HG03108 (cell line): ENCODE data around the gene PIK3CB.
A peak's percentile ranks its signal among the peaks of the same experiment; 100 is the strongest.

Experiments
- ATAC-seq: cut with Tn5 transposase; IDR thresholded peaks from one replicate; pipeline ENCODE4 v1.9.1; 2021; ENCODE audit warnings: moderate library complexity; ENCODE audit not compliant: unreplicated experiment

Gene PIK3CB

GRCh38 chr3:138834596-138835396, at the start of gene PIK3CB:
TSS of gene PIK3CB (minus strand) at chr3:138834928. CDS start at chr3:138759343, 75,585 bp downstream.
- peak; percentile 91 for ATAC-seq

DNA sequence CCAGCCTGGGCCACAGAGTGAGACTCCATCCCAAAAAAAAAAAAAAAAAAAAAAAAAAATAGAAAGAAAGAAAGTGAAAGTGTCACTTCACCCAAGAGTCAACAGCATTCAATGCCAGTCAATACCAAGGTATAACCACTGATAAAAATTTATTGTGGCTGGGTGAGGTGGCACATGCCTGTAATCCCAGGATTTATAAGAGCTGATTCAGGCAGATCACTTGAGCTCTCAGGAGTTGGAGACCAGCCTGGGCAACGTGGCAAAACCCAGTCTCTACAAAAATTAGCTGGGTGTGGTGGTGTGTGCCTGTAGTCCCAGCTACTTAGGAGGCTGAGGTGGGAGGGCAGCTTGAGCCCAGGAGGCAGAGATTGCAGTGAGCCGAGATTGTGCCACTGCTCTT, 46.5 kb upstream of the PIK3CB start:
- ATAC-seq = no peak

DNA sequence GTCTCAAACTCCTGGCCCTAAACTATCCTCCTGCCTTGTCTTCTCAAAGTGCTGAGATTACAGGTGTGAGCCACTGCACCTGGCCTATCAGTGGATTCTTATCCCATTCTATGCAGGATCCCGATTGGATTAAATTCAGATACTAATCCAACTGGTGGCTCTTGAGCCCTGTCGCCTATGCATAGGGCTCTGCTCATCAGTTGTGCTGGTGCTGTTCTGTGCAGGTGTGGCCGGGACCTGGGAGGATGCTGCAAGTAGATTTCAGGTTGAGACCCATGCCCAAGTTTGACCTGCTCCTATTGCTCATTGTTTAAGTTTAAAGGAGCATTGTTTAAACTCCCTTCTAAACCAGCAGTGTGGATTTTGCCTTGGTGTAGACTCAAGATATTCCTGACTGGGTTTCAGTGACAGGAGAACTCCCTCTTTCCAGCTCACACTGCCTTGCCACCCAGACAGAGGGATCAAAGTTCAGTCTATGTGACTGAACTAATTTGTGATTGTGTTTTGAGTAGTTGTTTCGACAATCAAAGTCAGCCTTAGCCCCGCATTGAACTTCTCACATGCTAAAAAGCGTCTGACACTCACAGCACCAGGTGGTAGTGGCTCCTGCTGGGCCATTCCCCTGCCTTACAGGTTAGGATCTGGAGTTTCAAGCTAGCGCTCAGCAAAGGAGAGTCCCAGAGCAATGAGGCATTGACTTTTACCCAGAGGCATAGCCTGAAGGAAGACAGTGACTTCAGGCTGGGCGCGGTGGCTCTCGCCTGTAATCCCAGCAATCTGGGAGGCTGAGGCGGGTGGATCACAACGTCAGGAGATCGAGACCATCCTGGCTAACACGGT, 45.0 kb upstream of the PIK3CB start:
- no peak for ATAC-seq

- no peak for ATAC-seq
Observed at GRCh38 chr3:138877226-138877625, 42.5 kb upstream of the PIK3CB start.

DNA sequence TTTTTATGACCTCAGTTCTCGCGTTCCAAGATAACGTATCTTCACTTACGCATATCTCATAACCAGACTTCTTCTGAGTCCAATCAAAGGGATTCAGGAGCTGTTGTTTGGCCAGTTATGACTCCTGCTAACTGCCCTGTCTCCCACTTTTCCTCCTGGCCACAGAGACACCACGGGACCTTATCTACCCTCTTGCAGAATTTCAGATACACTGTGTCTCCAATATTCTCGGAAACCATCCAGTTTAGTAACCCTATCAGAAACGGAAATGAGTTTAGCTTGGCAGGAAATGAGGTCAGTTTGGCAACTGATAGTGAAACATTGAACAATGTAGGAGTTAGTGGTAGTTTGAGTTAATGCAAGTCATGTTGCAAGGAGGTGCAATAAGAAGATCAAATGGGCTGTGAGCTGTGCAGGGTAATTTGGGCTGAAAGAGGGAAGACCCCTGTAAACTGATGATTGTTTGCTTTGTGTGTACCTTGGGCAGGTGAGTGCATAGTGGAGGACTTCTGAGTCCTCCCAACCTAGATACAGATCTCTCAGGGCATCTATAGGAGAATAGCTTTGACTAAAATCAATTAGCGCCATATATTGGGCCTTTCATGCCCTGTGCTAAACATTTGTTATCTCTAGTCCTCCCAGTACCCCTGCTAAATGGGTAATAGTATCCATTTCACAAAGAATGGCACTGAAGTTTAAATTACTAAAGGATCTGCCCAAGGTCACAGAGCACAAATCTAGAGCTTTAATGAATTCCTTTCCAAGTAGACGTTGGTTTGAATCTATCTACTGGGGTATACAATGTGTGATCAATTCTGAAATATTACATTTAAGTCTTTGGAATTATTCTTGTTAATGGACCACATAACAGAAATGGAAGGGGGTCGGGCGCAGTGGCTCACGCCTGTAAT, 41.3 kb upstream of the PIK3CB start:
- no peak for ATAC-seq

DNA sequence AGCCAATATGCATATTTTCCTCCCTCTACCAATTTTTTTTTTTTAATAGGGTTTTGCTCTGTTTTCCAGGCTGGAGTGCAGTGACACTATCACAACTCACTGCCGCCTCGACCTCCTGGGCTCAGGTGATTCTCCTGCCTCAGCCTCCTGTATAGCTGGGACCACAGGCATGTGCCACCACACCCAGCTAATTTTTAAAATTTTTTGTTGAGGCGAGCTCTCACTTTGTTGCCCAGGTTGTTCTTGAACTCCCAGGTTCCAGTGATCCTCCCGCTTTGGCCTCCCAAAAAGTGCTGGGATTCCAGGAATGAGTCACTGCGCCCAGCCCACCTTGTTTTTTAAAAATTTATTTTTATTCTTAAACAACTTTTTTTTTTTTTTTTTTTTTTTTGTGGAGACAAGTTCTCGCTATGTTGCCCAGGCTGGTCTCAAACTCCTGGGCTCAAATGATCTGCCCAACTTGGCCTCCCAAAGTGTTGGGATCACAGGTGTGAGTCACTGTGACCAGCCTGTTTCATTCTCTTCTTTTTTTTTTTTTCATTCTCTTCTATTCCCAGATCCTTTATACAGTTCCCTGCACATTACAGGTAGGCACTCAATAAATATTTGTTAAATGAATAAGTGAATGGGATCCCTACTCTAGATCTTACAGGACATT, 40.5 kb upstream of the PIK3CB start:
- no peak for ATAC-seq

DNA sequence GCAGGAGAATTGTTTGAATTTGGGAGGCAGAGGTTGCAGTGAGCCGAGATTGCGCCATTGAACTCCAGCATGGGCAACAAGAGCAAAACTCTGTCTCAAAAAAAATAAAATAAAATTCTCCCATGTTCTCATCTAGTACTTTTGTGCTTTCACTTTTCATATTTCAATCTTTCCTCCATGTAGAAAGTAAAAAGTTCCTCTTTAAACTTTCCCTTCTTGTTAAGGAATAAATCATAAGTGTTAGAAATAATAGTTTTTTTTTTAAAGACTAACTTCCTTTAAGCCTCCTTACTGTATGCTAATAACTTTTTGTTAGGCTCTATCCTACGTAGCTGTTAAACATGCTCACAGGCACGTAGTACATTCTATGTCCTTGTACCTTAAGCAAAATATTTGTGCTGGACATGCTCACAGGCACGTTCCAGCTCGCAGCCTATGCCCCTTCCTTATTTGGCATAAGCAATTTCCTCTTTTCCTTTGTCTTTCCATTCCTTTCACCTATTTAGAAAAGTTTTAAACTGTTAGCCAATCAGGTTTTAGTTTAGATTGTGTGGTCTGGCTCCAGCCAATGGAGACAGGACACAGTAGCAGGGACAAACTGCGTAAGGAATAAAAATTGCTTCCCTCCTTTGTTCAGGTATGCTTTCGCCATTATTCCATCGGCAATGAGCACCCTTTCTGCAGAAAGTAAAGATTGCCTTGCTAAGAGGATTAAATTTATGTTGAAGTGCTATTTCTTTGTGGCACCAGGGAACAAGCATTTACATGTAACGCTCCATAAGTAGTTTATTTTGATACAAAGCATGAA, 38.9 kb upstream of the PIK3CB start:
- ATAC-seq = no peak

DNA sequence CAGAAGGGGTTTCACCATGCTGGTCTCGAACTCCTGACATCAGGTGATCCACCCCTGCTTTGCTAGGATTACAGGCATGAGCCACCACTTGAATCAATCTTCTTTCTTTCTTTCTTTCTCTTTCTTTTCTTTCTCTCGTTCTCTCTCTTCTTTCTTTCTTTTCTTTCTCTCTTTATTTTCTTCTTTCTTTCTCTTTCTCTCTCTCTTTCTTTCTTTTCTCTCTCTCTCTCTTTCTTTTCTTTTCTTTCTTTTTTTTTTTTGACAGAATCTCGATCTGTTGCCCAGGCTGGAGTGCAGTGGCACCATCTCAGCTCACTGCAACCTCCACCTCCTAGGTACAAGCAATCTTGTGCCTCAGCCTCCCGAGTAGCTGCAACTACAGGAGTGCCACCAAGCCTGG, 37.9 kb upstream of the PIK3CB start:
- ATAC-seq = no peak

DNA sequence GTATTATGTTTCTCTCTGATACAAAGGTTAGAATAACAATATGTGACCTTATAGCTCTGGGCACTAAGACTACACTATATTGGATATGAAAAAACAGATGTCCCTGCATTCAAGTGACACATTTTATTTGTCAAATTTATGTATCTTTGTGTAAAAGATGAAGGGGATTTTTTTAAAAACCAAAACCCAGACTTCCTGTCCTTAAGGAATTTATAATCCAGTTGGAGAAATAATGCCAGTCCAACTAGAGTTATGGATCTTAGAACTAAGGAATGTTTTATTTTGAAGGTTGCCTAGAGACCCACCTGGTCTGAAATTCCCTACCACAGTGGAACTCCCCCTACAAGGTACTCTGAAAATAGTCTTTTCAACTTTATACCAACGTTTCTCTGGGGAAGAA, 33.3 kb upstream of the PIK3CB start:
- ATAC-seq = no peak

DNA sequence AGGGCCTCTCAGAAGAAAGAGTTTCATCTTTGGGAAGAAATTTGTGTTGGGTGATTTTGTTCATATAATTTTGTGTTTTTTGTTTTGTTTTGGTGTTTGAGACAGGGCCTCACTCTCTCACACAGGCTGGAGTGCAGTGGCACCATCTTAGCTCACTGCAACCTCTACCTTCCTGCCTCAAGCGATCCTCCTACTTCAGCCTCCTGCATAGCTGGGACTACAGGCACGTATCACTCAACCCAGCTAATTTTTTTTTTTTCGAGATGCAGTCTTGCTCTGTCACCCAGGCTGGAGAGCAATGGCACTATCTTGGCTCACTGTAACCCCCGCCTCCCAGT, 29.0 kb upstream of the PIK3CB start:
- ATAC-seq = no peak

DNA sequence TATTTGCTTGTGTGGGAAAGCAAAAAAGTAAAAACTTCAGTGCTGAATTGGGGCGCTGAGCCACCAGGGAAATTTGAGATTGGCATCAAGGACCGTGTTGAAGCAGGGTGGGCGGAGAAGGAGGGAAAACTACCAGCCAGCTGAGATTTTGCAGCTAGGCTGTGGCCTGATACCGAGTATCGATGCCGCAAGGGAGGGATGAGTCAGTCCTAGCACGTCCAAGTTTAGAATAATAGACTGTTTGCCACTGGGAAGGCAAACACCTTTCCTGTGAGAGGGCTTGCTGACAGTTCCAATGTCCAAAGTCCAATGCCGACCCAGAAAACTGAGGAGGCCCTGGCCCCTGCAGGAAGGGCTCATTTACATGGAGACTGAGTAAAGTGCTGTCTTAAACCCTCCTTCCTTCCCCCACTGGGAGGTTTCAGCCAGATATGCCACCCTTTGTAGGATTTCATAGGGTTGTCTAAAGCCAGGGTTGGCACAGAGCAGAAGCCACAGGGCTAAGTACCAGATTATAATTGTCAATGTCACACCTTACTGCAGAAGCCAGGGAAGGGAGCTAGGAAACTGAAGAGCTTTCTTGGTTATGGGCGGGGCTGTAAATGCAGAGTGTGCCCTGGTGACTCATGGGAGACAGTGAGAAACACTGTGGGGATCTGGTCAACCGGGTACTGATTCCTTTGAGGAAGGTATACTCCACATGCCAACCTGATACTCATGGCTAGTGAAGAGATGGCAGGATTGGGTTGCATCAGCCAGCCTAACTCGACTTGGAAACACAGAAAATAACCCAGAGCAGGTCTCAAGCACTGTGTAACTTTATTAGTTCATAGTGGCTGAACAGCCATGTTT, 28.4 kb upstream of the PIK3CB start:
- ATAC-seq = no peak

DNA sequence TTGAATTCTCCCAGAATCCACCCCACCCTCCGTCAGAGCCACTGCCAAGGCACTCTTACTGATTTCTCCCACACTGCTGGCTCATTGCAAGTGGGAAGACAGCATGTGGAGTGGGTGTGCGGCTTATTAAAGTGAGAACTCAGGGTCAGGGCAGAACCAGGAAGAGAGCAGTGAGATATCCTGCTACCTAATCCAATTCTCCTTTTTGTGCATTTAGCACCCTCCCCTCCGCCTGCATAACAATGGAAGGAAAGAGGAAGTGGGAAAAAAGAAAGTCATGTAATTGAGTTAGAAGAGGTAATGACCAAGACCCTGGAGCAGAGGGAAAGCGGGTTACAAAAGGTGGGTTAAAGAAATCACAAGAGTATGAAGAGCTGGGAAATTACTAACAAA, 27.8 kb upstream of the PIK3CB start:
- no peak for ATAC-seq

DNA sequence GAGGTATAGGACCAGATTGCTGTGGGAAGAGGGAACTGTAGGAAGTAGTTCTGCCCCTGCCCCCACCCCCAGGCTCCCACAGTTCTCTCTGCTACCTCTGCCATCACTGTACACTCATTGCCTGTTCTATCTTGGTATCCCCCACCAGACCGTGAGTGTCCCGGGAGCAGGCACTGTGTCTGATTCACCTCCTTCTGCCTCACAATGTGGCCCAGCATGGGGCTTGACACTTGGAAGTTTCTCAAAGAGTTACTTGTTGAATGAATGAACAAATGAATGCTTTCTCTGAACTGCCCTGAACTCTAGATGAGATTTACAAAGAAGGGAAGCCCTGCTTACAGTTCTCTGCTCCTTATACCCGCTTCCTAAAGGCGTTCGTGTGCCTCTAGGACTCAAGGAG, 27.1 kb upstream of the PIK3CB start:
- ATAC-seq = no peak

GRCh38 chr3:138856799-138857198, 22.1 kb upstream of the PIK3CB start:
- no peak for ATAC-seq

DNA sequence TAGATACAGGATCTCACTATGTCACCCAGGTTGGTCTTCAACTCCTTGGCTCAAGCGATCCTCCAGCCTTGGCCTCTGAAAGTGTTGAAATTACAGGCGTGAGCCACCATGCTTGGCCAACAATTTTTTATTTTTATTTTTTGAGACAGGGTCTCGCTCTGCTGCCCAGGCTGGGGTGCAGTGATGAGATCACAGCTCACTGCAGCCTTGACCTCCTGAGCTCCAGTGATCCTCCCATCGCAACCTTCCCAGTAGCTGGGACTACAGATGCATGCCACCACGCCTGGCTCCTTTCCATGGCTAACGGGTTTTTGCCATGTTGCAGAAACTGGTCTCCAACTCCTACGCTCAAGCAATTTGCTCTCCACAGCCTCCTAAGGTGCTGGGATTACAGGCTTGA, 20.2 kb upstream of the PIK3CB start:
- ATAC-seq = no peak

DNA sequence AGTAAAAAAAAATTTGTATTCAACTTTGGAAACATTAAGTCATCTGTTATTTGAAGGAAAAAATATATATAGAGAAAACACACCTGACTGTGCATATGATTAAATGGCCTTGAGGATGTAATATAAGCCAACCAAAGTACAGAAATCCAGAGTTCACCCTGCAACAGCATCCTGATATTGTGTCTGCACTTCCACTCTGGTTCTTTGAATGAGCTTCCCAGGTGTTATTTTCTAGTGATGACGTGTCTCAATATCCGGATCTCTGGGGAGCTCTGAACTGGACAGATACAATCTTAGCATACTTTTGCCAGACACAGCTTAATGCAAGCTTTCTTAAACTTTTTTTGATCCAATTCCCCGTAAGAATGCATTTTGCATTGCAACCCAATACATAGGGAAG, 19.5 kb upstream of the PIK3CB start:
- no peak for ATAC-seq

DNA sequence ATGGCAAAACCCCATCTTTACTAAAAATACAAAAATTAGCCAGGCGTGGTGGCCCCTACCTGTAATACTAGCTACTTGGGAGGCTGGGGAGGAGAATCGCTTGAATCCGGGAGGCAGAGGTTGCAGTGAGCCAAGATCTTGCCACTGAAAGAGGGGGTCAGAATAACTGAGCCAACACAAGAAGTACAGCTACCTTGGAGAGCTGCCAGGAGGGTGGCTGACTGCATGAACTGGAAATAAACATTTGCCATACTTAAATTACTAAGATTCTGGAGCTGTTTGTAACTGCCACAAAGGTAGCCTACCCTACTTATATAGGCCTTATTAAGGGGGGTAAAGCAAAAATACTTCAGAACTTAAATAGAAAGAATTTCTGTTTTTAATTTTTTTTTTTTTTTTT, 15.4 kb upstream of the PIK3CB start:
- no peak for ATAC-seq

DNA sequence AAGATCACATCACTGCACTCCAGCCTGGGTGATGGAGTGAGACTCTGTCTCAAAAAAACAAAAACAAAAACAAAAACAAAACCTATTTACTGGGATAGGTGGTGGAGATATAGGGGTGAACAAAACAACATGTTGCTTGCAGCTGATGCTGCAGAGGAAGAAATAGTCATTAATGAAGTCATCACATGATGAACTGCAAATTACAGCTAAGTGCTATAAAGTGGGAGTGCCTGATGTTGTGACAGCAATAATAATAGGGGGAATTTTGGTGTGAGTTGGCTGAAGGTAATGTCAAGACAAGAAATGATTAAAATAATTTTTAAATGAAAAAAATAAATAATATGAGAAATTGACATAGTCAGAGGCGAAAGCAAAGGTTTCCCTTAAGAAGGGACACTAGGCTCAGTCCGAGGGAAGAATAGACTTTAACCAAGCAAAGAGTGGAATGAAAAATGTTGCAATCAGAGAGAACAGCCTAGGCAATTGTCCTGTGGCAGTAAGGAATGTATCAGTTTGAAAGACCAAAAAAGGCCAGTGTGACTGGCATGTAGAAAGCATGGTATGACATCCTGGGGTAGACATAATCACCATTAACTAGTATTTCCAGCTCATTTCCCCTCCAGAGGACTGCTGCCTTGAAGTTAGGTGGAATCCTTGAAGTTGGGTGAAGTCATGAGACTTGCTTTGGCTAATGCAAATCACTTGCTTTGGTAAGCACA, 14.7 kb upstream of the PIK3CB start:
- no peak for ATAC-seq
